GM12878 (cell line): ENCODE data around the gene SFT2D3.

Source experiments
- ASH2L ChIP-seq: fragments of 300-600, 200-600 bp; sonication (generic); IDR thresholded peaks from 2 replicates; pipeline ENCODE4 v1.6.1; 2017; ENCODE audit warnings: low read depth, mild to moderate bottlenecking, borderline replicate concordance
- ATF2 ChIP-seq: IDR thresholded peaks from 2 replicates; pipeline ENCODE4 v1.6.1; 2012; ENCODE audit warnings: low read length, inconsistent platforms
- CTCF ChIP-seq, 3 experiments: IDR thresholded peaks in 2 of 3; conservative IDR thresholded peaks in 1 of 3; 2 replicates each; pipeline ENCODE4 v1.5.1; 2011; ENCODE audit warnings: low read depth in 3 of 3, low read length in 3 of 3, mild to moderate bottlenecking in 3 of 3, control low read depth in 2 of 3, moderate library complexity in 2 of 3, inconsistent platforms in 1 of 3, mixed read lengths in 1 of 3; ENCODE audit not compliant: control insufficient read depth in 2 of 3, insufficient read depth in 1 of 3; ENCODE audit errors: extremely low read depth in 1 of 3
- EP300 ChIP-seq, 2 experiments: fragments of 150-350 bp in 1 of 2; IDR thresholded peaks; 2 replicates each; pipeline ENCODE4 v1.6.1; 2011 to 2012; ENCODE audit warnings: low read depth in 2 of 2, low read length in 2 of 2, borderline replicate concordance in 1 of 2, improper control_type of control experiment in 1 of 2, inconsistent platforms in 1 of 2; ENCODE audit not compliant: control insufficient read depth in 1 of 2
- GATAD2B ChIP-seq: fragments of 450-650 bp; conservative IDR thresholded peaks from 2 replicates; pipeline ENCODE4 v1.6.1; 2017; ENCODE audit warnings: low read depth, mild to moderate bottlenecking, moderate library complexity
- MTA2 ChIP-seq: fragments of 450-650 bp; IDR thresholded peaks from 2 replicates; pipeline ENCODE4 v1.6.1; 2016; ENCODE audit warnings: low read depth, mild to moderate bottlenecking, moderate library complexity
- NFXL1 ChIP-seq: fragments of 450-650 bp; IDR thresholded peaks from 2 replicates; pipeline ENCODE4 v1.6.1; 2017; ENCODE audit warnings: antibody characterized with exemption, mild to moderate bottlenecking, borderline replicate concordance
- PAX8 ChIP-seq: fragments of 450-650 bp; IDR thresholded peaks from 2 replicates; pipeline ENCODE4 v1.6.1; 2017; ENCODE audit warnings: mild to moderate bottlenecking, moderate library complexity
- POLR2A ChIP-seq: IDR thresholded peaks from 2 replicates; pipeline ENCODE4 v1.6.1; 2011; ENCODE audit warnings: low read depth, mild to moderate bottlenecking, low read length
- POLR2AphosphoS5 ChIP-seq: IDR thresholded peaks from 2 replicates; pipeline ENCODE4 v1.6.1; 2011; ENCODE audit warnings: mild to moderate bottlenecking, low read length, inconsistent platforms
- RAD51 ChIP-seq: fragments of 450-650 bp; IDR thresholded peaks from 2 replicates; pipeline ENCODE4 v1.6.1; 2016; ENCODE audit warnings: moderate library complexity, mild to moderate bottlenecking, inconsistent platforms

GRCh38 chr2:127704641-127705390 lies 3.5 kb downstream of the SFT2D3 start:
- TF ChIP-seq POLR2A = no peak
- TF ChIP-seq ASH2L = no peak
- TF ChIP-seq POLR2AphosphoS5 = no peak
- no peak for TF ChIP-seq CTCF (IDR thresholded peaks at IDR 0.05 in 2 of 3, conservative IDR thresholded peaks at IDR 0.05 in 1 of 3; ENCODE audit: control insufficient read depth in 2 of 3, extremely low read depth in 1 of 3, insufficient read depth in 1 of 3, low read depth in 3 of 3, low read length in 3 of 3)
- TF ChIP-seq GATAD2B = no peak
- no peak for TF ChIP-seq EP300 (IDR thresholded peaks at IDR 0.05; ENCODE audit: borderline replicate concordance in 1 of 2, control insufficient read depth in 1 of 2, low read depth in 2 of 2, low read length in 2 of 2)
- TF ChIP-seq NFXL1 = no peak
- no peak for TF ChIP-seq ATF2
- TF ChIP-seq RAD51 = no peak
- TF ChIP-seq MTA2 = no peak
- TF ChIP-seq PAX8 = no peak
